ENCODE data around the gene LTBR.

LTBR gene

DNA sequence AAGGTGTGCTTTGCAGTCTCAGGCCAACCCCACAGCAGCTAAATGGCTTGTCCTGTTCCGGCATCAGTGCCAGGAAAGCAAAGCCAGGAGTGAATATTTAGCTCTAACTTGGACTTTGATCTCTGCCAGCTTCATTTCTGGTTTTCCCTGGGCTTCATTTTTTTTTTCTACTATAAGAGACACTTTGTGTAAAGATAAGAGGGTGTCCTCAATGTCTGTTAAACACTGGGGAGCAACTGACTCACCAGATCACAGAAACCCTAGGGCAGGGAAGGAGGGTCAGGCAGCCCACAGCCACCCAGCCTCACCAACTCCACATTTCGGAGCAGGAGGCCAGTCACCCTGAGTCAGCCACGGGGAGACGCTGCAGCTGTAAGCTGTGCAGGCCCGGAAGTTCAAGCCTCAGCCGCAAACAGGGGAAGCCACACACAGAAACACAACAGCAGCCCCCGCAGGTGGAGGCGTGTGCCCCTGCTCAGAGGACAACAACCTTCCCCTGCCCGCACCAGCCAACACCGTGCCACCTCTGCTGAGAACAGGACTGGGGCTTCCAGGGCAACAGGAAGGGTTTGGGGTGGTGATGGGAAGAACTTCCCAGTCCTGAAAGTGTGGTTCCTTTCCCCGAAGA is 48.4 kb upstream of the LTBR start:
- H4K91ac ChIP-seq (ENCODE audit: low read depth, low read length, poor library complexity), result no peak overlapping the region
- peak overlapping the region; percentile 46 for H3K4me2 ChIP-seq (ENCODE audit: insufficient read depth, low read length, poor library complexity, severe bottlenecking)
- H3K14ac ChIP-seq (ENCODE audit: low read length), result no peak overlapping the region
- no peak overlapping the region for H2BK120ac ChIP-seq (ENCODE audit: low read depth, low read length)
- H4K8ac ChIP-seq (ENCODE audit: low read depth, low read length), result peak overlapping the region; percentile 19
- peak overlapping the region; percentile 80 for H2BK12ac ChIP-seq (ENCODE audit: low read length)
- peak overlapping the region; percentile 24 to 52 for H3K4me3 ChIP-seq (ENCODE audit: low read length in 2 of 2)
- H2AK5ac ChIP-seq (ENCODE audit: low read depth, low read length), result peak overlapping the region; percentile 84
- peak overlapping the region; percentile 87 for H3K9ac ChIP-seq (ENCODE audit: low read depth, low read length, poor library complexity)
- no peaks in the 10 kb centered on the region for H3K27me3 ChIP-seq (ENCODE audit: control insufficient read depth in 3 of 3, insufficient read depth in 3 of 3, low read depth in 1 of 3, low read length in 3 of 3)
- peaks cover 23 to 69% of the 10 kb centered on the region in 2 donors for H3K36me3 ChIP-seq (replicated peaks in 1 of 2; ENCODE audit: control insufficient read depth in 2 of 2, insufficient read depth in 2 of 2, low read length in 2 of 2)
- DNase-seq (ENCODE audit: low spot score), result no peak
- H3K18ac ChIP-seq (ENCODE audit: low read length), result peak overlapping the region; percentile 94
- H2BK15ac ChIP-seq (ENCODE audit: low read length), result peak overlapping the region; percentile 88
- no CpG with 5 or more reads among the region's 11 CpGs for WGBS, 2 donors (ENCODE audit: extremely low coverage in 2 of 2, insufficient read length in 2 of 2, insufficient replicate concordance in 1 of 2)
- H3K4me1 ChIP-seq (ENCODE audit: control insufficient read depth in 2 of 2, insufficient read depth in 1 of 2, low read depth in 1 of 2, low read length in 2 of 2), result peaks cover 41 to 56% of the 10 kb centered on the region in 2 donors
- no peaks in the 10 kb centered on the region for H3K9me3 ChIP-seq (replicated peaks in 1 of 2; ENCODE audit: control insufficient read depth in 2 of 2, insufficient read depth in 1 of 2, low read depth in 1 of 2, low read length in 2 of 2)
- peak overlapping the region; percentile 21 for H3K23ac ChIP-seq (ENCODE audit: low read depth, low read length, poor library complexity)
- peak overlapping the region; percentile 94 for H2BK5ac ChIP-seq (ENCODE audit: low read length)
- H3K27ac ChIP-seq (replicated peaks; ENCODE audit: low read length), result peak overlapping the region; percentile 95
- H2AFZ ChIP-seq (ENCODE audit: low read length), result peak overlapping the region; percentile 44
- H3K79me1 ChIP-seq (ENCODE audit: low read depth, low read length), result peaks cover 18% of the 10 kb centered on the region
- no peak overlapping the region for H3K4ac ChIP-seq (ENCODE audit: low read length)

DNA sequence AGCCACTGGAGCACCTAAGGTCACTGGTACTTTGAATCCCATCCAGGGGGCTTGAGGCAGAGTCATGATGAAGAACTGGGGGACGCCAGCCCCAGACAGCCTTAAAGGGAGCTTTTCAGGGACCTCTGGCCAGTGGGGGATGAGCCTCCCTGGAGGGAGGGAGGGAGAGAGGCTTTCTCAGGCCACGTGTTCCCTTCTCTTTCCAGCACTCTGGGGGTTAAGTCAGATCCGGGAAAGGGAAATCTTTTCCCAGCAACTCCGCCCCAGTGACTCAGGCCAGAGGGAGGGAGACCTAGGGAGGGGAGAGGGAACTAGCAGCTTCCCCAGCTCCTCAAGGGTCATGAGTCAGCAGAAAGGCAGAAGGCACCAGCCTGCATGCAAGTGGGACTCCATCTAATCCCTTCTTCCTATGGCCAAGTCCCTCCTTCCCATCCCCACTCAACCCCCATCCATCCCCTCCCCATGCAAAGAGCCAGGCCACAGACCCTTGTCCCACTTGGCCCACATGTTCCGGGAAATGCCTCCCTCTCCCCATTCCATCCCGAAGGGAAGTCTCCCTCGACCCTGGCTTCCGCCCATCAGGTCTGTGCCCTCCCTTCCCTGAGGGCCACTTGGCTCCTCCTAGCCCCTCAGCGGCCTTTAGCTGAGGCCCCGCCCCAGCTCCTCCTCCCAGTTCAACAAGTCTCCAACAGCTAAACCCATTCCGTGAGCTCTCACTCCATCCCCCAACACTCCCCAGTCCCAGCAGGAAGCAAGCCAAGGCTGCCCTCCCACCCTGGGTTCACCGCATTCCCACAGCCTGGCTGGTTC is 47.7 kb upstream of the LTBR start:
- H3K14ac ChIP-seq (ENCODE audit: low read length), result no peak overlapping the region
- peak overlapping the region; percentile 65 for H2AFZ ChIP-seq (ENCODE audit: low read length)
- H4K8ac ChIP-seq (ENCODE audit: low read depth, low read length), result peak overlapping the region; percentile 19
- peak overlapping the region; percentile 88 for H2BK15ac ChIP-seq (ENCODE audit: low read length)
- H3K4ac ChIP-seq (ENCODE audit: low read length), result no peak overlapping the region
- H3K9me3 ChIP-seq (replicated peaks in 1 of 2; ENCODE audit: control insufficient read depth in 2 of 2, insufficient read depth in 1 of 2, low read depth in 1 of 2, low read length in 2 of 2), result no peaks in the 10 kb centered on the region
- peak; percentile 89 for DNase-seq (ENCODE audit: low spot score)
- H3K36me3 ChIP-seq (replicated peaks in 1 of 2; ENCODE audit: control insufficient read depth in 2 of 2, insufficient read depth in 2 of 2, low read length in 2 of 2), result peaks cover 20 to 61% of the 10 kb centered on the region in 2 donors
- WGBS, 2 donors (ENCODE audit: extremely low coverage in 2 of 2, insufficient read length in 2 of 2, insufficient replicate concordance in 1 of 2), result no CpG with 5 or more reads among the region's 12 CpGs
- H3K9ac ChIP-seq (ENCODE audit: low read depth, low read length, poor library complexity), result peak overlapping the region; percentile 32
- peak overlapping the region; percentile 94 for H2BK5ac ChIP-seq (ENCODE audit: low read length)
- H3K4me2 ChIP-seq (ENCODE audit: insufficient read depth, low read length, poor library complexity, severe bottlenecking), result peak overlapping the region; percentile 46
- H4K91ac ChIP-seq (ENCODE audit: low read depth, low read length, poor library complexity), result no peak overlapping the region
- peak overlapping the region; percentile 24 to 52 for H3K4me3 ChIP-seq (ENCODE audit: low read length in 2 of 2)
- no peaks in the 10 kb centered on the region for H3K27me3 ChIP-seq (ENCODE audit: control insufficient read depth in 3 of 3, insufficient read depth in 3 of 3, low read depth in 1 of 3, low read length in 3 of 3)
- H3K23ac ChIP-seq (ENCODE audit: low read depth, low read length, poor library complexity), result peak overlapping the region; percentile 21
- peak overlapping the region; percentile 49 for H2BK120ac ChIP-seq (ENCODE audit: low read depth, low read length)
- H2AK5ac ChIP-seq (ENCODE audit: low read depth, low read length), result peak overlapping the region; percentile 84
- peaks cover 47 to 56% of the 10 kb centered on the region in 2 donors for H3K4me1 ChIP-seq (ENCODE audit: control insufficient read depth in 2 of 2, insufficient read depth in 1 of 2, low read depth in 1 of 2, low read length in 2 of 2)
- peak overlapping the region; percentile 94 for H3K18ac ChIP-seq (ENCODE audit: low read length)
- H3K27ac ChIP-seq (replicated peaks; ENCODE audit: low read length), result peak overlapping the region; percentile 95
- peak overlapping the region; percentile 80 for H2BK12ac ChIP-seq (ENCODE audit: low read length)
- H3K79me1 ChIP-seq (ENCODE audit: low read depth, low read length), result peaks cover 20% of the 10 kb centered on the region

DNA sequence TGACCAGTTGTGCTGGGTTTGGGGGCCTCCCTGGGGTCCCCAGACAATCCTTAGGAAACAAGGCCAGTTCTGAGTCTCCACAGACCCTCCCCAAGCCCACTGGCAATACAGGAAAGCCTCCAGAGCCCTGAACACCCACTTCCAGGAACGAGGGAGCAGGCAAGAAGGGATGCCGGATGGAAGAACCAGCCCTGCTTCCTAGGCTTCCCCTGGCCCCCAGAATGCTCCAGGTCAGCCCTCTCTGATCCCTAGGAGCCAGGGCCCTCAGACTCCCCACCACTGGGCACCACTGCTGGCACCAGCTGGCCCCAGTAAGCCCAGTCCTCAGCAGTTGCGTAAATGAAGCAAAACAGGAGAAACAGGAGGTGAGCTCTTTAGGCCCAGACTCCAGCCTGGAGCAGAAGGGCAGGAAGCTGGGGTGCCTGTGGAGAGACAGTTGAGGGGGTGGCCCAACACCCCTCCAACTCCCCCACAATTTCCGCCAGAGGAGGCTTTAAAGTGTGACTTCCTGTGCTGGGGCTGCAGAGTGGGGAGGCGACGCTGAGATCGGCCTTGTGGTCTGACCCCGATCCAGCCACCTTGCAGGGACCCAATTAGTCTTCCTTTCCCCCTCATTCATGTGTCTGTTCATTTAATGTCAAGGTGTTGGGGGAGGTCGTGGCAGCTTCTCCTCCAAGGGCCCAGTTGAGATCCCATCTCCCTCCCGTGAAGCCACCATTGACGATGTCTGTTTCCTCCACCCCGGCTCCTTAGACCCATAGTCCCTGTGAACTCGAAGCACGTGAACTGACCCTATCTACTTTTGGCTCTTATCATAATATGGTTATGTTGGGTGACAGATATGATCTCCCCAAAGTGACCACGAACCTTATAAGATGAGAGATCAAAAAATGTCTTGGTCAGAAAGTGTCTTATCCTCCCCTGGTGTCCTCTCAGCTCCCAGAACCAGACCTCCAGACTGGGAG is 46.8 kb upstream of the LTBR start:
- peak overlapping the region; percentile 3 for H3K23ac ChIP-seq (ENCODE audit: low read depth, low read length, poor library complexity)
- H2BK15ac ChIP-seq (ENCODE audit: low read length), result peak overlapping the region; percentile 26
- H3K27me3 ChIP-seq (ENCODE audit: control insufficient read depth in 3 of 3, insufficient read depth in 3 of 3, low read depth in 1 of 3, low read length in 3 of 3), result no peaks in the 10 kb centered on the region
- peaks cover 15 to 54% of the 10 kb centered on the region in 2 donors for H3K36me3 ChIP-seq (replicated peaks in 1 of 2; ENCODE audit: control insufficient read depth in 2 of 2, insufficient read depth in 2 of 2, low read length in 2 of 2)
- peak overlapping the region in 1 of 2 donors; percentile 52 for H3K4me3 ChIP-seq (ENCODE audit: low read length in 2 of 2)
- H3K14ac ChIP-seq (ENCODE audit: low read length), result no peak overlapping the region
- no peak overlapping the region for H3K9ac ChIP-seq (ENCODE audit: low read depth, low read length, poor library complexity)
- peak overlapping the region; percentile 70 for H3K4ac ChIP-seq (ENCODE audit: low read length)
- peak overlapping the region; percentile 95 for H3K27ac ChIP-seq (replicated peaks; ENCODE audit: low read length)
- peak overlapping the region; percentile 46 for H3K4me2 ChIP-seq (ENCODE audit: insufficient read depth, low read length, poor library complexity, severe bottlenecking)
- peaks cover 20% of the 10 kb centered on the region for H3K79me1 ChIP-seq (ENCODE audit: low read depth, low read length)
- H4K8ac ChIP-seq (ENCODE audit: low read depth, low read length), result no peak overlapping the region
- H2BK12ac ChIP-seq (ENCODE audit: low read length), result no peak overlapping the region
- WGBS, 2 donors (ENCODE audit: extremely low coverage in 2 of 2, insufficient read length in 2 of 2, insufficient replicate concordance in 1 of 2), result no CpG with 5 or more reads among the region's 15 CpGs
- H3K9me3 ChIP-seq (replicated peaks in 1 of 2; ENCODE audit: control insufficient read depth in 2 of 2, insufficient read depth in 1 of 2, low read depth in 1 of 2, low read length in 2 of 2), result no peaks in the 10 kb centered on the region
- H2BK5ac ChIP-seq (ENCODE audit: low read length), result peak overlapping the region; percentile 63
- peak overlapping the region; percentile 87 for H2AK5ac ChIP-seq (ENCODE audit: low read depth, low read length)
- H4K91ac ChIP-seq (ENCODE audit: low read depth, low read length, poor library complexity), result peak overlapping the region; percentile 16
- no peak overlapping the region for H2AFZ ChIP-seq (ENCODE audit: low read length)
- peaks cover 48 to 57% of the 10 kb centered on the region in 2 donors for H3K4me1 ChIP-seq (ENCODE audit: control insufficient read depth in 2 of 2, insufficient read depth in 1 of 2, low read depth in 1 of 2, low read length in 2 of 2)
- H3K18ac ChIP-seq (ENCODE audit: low read length), result peak overlapping the region; percentile 90
- DNase-seq (ENCODE audit: low spot score), result no peak
- H2BK120ac ChIP-seq (ENCODE audit: low read depth, low read length), result peak overlapping the region; percentile 49
